ENCODE data around the gene LCTL.
"Not testable (repeated sequence)": the region's sequence is repeated elsewhere in the genome, so short reads cannot be mapped to it uniquely, and the experiment has no call there.

The LCTL gene

GRCh38 chr15:66504563-66505429 lies 61.0 kb downstream of the LCTL start, which contains the start of the genes RPL4 and ZWILCH:
TSS of gene RPL4 (minus strand) at chr15:66504855. CDS start at chr15:66504790, 65 bp downstream.
TSS of gene ZWILCH (plus strand) at chr15:66505326. CDS start at chr15:66505339, 13 bp downstream.
- TF ChIP-seq CTCF (IDR thresholded peaks at IDR 0.05; ENCODE audit: insufficient read depth, low read depth, low read length, missing control alignments) = no peak
- H3K4me3 ChIP-seq (ENCODE audit: low read depth, low read length) = peak within 1 kb of the TSS; percentile 86
- DNase-seq (ENCODE audit: low read depth) = peak; percentile 95

- TF ChIP-seq CTCF (IDR thresholded peaks at IDR 0.05; ENCODE audit: insufficient read depth, low read depth, low read length, missing control alignments) = no peak
- peak overlapping the region; percentile 86 for H3K4me3 ChIP-seq (ENCODE audit: low read depth, low read length)
- DNase-seq (ENCODE audit: low read depth) = no peak
Measured at GRCh38 chr15:66503780-66504562, 61.8 kb downstream of the LCTL start.

- not testable (repeated sequence) for DNase-seq (ENCODE audit: low read depth)
- H3K4me3 ChIP-seq (ENCODE audit: low read depth, low read length) = peak overlapping the region; percentile 86
Measured at GRCh38 chr15:66503041-66503648, 62.7 kb downstream of the LCTL start.

GRCh38 chr15:66502491-66502890 lies 63.3 kb downstream of the LCTL start:
- H3K4me3 ChIP-seq (ENCODE audit: low read depth, low read length) = peak overlapping the region; percentile 86
- no peak for DNase-seq (ENCODE audit: low read depth)

GRCh38 chr15:66500346-66500745 lies 65.5 kb downstream of the LCTL start:
- H3K4me3 ChIP-seq (ENCODE audit: low read depth, low read length) = not testable (repeated sequence)

More at GRCh38 chr15:66502491-66502890, 63.3 kb downstream of the LCTL start:
- no peak for TF ChIP-seq CTCF (IDR thresholded peaks at IDR 0.05; ENCODE audit: insufficient read depth, low read depth, low read length, missing control alignments)

GRCh38 chr15:66498501-66499386 lies 67.1 kb downstream of the LCTL start:
- H3K4me3 ChIP-seq (ENCODE audit: low read depth, low read length) = no peak overlapping the region
- TF ChIP-seq CTCF (IDR thresholded peaks at IDR 0.05; ENCODE audit: insufficient read depth, low read depth, low read length, missing control alignments) = peak; percentile 30
- DNase-seq (ENCODE audit: low read depth) = peak; percentile 47

More at GRCh38 chr15:66500346-66500745, 65.5 kb downstream of the LCTL start:
- not testable (repeated sequence) for DNase-seq (ENCODE audit: low read depth)
